ENCODE results near the gene CXCR6. TPM values are rescaled to one million over a fixed set of nuclear protein-coding genes. Genes with fewer than 3 reads are reported as not detected.

The CXCR6 gene
- total and polyA plus RNA-seq, 2 of the 13 experiments (the other 11 are each of a cell fraction or from before 2014, with no cell fraction given), result not detected

DNA sequence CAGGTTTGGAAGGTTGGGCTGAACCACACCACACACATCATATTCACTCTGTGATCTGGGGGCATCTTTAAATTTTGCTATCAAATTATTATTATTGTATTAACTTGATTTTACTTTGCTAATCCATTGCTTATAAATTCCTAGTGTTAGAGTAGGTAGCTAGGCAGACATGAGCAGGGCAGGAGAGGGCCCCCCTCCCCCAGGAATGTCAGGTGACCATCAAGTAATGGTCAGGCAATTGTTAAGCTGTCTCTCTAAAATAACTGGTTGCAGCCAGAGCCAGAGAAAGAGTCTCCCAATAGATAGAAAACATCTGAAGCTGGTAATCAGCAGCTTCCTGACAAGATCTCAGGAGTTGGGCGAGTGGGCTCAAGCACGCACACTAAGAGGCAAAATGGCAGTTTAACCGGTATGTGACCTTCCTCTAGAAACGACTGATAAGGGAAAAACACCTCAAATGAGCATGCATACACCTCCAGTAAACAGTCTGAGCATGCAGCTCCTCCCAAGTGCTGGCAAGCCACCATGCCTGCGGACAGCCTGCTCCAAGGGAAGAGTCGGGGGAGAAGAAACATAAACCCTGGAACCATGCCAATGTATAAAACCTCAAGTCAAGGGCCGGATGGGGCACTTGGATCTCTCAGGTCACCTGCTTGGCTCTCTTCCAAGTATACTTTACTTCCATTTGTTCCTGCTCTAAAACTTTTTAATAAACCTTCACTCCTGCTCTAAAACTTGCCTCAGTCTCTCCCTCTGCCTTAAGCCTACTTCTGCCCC, 3.1 kb upstream of the CXCR6 start (continued):
- TF ChIP-seq, protein P1, sequence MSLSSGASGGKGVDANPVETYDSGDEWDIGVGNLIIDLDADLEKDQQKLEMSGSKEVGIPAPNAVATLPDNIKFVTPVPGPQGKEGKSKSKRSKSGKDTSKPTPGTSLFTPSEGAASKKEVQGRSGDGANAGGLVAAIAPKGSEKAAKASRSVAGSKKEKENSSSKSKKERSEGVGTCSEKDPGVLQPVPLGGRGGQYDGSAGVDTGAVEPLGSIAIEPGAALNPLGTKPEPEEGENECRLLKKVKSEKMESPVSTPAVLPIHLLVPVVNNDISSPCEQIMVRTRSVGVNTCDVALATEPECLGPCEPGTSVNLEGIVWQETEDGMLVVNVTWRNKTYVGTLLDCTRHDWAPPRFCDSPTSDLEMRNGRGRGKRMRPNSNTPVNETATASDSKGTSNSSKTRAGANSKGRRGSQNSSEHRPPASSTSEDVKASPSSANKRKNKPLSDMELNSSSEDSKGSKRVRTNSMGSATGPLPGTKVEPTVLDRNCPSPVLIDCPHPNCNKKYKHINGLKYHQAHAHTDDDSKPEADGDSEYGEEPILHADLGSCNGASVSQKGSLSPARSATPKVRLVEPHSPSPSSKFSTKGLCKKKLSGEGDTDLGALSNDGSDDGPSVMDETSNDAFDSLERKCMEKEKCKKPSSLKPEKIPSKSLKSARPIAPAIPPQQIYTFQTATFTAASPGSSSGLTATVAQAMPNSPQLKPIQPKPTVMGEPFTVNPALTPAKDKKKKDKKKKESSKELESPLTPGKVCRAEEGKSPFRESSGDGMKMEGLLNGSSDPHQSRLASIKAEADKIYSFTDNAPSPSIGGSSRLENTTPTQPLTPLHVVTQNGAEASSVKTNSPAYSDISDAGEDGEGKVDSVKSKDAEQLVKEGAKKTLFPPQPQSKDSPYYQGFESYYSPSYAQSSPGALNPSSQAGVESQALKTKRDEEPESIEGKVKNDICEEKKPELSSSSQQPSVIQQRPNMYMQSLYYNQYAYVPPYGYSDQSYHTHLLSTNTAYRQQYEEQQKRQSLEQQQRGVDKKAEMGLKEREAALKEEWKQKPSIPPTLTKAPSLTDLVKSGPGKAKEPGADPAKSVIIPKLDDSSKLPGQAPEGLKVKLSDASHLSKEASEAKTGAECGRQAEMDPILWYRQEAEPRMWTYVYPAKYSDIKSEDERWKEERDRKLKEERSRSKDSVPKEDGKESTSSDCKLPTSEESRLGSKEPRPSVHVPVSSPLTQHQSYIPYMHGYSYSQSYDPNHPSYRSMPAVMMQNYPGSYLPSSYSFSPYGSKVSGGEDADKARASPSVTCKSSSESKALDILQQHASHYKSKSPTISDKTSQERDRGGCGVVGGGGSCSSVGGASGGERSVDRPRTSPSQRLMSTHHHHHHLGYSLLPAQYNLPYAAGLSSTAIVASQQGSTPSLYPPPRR (CRISPR knock-in tag; IDR thresholded peaks at IDR 0.05; ENCODE audit: borderline replicate concordance), result no peak
- TF ChIP-seq ZNF614 (CRISPR knock-in tag; IDR thresholded peaks at IDR 0.05; ENCODE audit: borderline replicate concordance) (no peak), ZNF143 (CRISPR knock-in tag; IDR thresholded peaks at IDR 0.05) (no peak), ISX (CRISPR knock-in tag; conservative IDR thresholded peaks at IDR 0.05) (no peak), ZNF225 (CRISPR knock-in tag; IDR thresholded peaks at IDR 0.05) (no peak), SOX5 (CRISPR knock-in tag; IDR thresholded peaks at IDR 0.05; ENCODE audit: borderline replicate concordance) (no peak), ZSCAN22 (CRISPR knock-in tag; IDR thresholded peaks at IDR 0.05) (no peak), MYC (CRISPR knock-in tag; IDR thresholded peaks at IDR 0.05; ENCODE audit: borderline replicate concordance) (no peak)
- TF ChIP-seq, protein P2, sequence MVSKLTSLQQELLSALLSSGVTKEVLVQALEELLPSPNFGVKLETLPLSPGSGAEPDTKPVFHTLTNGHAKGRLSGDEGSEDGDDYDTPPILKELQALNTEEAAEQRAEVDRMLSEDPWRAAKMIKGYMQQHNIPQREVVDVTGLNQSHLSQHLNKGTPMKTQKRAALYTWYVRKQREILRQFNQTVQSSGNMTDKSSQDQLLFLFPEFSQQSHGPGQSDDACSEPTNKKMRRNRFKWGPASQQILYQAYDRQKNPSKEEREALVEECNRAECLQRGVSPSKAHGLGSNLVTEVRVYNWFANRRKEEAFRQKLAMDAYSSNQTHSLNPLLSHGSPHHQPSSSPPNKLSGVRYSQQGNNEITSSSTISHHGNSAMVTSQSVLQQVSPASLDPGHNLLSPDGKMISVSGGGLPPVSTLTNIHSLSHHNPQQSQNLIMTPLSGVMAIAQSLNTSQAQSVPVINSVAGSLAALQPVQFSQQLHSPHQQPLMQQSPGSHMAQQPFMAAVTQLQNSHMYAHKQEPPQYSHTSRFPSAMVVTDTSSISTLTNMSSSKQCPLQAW (CRISPR knock-in tag; IDR thresholded peaks at IDR 0.05), result no peak
- TF ChIP-seq, protein P3, sequence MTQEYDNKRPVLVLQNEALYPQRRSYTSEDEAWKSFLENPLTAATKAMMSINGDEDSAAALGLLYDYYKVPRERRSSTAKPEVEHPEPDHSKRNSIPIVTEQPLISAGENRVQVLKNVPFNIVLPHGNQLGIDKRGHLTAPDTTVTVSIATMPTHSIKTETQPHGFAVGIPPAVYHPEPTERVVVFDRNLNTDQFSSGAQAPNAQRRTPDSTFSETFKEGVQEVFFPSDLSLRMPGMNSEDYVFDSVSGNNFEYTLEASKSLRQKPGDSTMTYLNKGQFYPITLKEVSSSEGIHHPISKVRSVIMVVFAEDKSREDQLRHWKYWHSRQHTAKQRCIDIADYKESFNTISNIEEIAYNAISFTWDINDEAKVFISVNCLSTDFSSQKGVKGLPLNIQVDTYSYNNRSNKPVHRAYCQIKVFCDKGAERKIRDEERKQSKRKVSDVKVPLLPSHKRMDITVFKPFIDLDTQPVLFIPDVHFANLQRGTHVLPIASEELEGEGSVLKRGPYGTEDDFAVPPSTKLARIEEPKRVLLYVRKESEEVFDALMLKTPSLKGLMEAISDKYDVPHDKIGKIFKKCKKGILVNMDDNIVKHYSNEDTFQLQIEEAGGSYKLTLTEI (CRISPR knock-in tag; conservative IDR thresholded peaks at IDR 0.05), result no peak
